CD4-positive, alpha-beta T cell treated with Interferon gamma for 1 hour (primary cell): ENCODE measurements around the gene MEF2B.
"Not testable (repeated sequence)": the region's sequence is repeated elsewhere in the genome, so short reads cannot be mapped to it uniquely, and the experiment has no call there.

ENCODE experiments used
- DNase-seq: peaks from one replicate; pipeline ENCODE4 v3.0.0-alpha.2; 2020

The MEF2B gene

DNA sequence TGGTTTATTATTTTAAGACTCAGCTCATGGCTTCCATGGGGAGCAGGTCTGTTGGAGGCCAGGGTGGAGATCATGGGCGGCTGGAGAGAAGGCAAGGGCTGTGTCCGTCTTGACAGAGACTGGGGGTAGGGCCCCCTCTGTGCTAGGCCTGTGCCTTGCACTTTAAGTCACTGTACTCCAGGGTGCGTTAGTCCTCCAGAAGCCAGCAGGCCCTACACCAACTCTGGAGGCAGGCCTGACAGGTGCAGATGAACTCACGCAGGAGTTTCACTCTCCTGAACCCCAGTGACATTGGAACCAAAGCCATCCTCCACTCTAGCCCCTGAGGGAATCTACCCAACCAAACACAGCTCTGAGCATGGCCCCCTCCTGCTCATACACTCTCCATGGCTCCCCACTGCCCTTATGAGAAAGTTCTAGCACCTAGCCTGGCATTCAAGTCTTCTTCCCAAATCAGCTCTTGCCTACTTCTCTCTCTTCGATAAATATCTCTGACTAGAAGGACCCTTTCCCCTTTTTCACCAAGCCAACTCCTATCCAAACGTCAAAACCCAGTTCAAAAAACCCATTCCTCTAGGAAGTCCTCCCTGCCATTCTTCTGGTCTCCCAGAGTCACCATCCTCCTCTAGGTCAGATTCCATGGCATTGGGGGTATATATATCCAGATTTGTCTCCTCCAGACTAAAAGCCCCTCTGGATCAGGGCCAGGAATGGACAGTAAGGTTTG is 15.1 kb downstream of the MEF2B start:
- DNase-seq: no peak

DNA sequence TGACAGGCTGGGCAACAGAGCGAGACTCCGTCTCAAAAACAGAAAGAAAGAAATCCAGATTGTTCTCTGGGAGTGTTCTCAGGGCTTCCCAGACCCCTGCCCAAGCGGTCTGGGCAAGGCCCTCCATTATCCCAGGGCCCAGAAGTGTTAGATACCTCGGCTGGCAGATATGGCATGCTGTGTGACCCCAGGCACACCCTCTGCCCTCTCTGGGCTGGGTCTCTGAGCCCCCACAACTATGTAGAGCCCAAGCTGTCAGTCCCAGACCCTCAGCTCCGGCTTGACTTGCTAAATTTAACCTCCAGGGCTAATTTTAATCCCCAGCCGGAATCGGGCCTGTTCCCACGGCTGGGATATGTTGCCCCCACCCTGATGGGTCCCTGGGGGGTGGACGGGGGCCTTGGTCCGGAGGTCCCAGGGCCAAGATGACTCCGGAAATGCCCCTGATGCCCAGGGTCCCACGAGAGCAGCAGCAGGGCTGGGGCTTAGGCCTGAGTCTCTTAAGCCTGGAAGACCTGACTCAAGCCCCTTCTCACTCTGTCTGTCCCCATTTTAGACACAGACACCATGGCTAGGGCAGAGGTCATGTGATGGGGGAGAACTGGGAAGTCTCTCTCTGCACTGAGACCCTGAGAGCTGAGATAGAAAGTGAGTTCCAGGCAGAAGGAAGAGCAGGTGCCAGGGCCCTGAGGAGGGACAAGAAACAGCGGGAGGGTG is 17.2 kb downstream of the MEF2B start:
- DNase-seq: no peak

DNA sequence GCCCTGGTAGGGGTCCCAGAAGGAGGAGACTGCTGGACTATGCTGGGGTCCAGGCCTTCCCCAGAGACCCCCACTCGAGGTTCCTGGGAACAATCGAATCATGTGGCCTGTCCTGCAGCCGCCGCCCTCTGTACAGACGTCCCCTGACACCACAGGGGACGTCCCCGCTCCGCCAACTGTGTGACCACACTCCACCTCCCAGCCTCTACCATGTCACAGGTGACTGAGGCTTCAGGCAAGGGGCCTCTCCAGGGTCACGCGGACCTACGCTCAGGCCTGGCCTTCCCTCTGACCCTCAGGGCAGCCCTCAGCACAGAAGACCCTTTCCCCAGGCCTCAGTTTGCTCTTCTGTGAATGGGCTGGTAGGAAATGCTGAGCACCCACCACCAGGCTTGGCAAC is 18.6 kb downstream of the MEF2B start:
- no peak for DNase-seq

DNA sequence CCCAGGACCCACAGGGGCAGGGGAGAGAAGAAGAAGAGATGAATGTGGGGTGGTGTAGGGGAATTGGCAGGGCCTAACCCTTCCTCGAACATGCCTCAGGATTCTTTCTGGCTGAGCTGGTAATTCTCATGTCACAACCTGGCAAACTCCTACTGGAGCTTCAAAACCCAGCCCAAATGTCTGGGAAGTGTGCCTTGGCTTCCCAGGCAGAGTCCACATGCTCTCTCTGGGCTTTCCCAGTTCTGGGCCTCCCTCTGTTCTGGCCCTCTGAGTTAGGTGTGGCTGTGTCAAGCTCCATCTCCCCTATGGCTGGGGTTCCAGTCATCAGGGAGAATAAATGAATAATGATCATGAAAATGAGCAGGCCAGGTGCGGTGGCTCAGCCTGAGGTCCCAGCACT is 20.6 kb downstream of the MEF2B start:
- no peak for DNase-seq

DNA sequence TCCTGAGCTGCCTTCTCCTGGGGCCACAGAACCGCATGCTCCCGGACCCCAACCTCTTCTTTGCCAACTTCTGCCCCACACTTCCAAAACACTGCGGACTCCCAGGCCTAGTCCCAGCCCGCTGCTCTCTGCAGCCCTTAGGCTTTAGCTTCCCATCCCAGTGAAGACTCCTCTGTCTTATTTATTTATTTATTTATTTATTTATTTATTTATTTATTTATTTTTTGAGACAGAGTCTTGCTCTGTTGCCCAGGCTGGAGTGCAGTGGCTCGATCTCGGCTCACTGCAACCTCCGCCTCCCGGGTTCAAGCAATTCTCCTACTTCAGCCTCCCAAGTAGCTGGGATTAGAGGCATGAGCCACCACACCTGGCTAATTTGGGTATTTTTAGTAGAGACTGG is 21.6 kb downstream of the MEF2B start:
- DNase-seq: not testable (repeated sequence)

DNA sequence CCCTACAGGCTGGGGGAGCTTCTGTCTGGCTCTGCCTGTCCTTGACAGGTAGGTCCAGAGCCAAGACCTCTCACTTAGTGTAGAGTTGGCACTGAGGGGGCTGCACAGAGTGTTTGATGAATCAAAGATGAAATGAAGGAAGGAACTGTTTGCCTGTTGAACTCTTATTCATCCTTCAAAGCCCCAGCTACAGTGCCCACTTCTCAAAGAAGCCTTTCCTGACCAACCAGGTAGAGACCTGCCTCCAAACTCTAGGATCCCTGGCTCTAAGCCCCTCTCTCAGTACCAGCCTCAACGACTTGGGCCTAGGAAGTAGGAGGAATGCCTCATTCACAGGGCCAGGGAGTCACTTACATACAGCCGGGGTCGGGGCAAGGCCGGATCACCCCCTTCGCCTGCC is 22.7 kb downstream of the MEF2B start:
- no peak for DNase-seq

DNA sequence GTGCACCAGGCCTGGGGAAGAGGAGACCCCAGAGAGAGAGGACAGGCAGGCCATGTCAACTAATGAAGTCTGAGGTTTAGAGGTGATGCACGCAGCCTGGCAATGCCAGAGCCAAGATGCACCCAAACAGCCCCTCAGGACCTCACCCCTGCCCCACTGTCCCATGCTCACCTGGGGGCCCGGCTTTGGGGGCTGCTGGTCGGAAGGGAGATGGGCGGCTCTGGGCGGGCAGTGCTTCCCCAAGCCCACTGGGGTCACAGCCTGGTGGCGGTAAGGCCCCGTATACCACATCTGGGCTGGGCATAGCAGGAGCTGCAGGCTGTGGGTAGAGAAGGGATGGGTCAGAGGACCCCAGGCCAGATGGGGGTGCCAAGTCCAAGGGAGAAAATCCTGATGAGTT is 23.2 kb downstream of the MEF2B start:
- no peak for DNase-seq

DNA sequence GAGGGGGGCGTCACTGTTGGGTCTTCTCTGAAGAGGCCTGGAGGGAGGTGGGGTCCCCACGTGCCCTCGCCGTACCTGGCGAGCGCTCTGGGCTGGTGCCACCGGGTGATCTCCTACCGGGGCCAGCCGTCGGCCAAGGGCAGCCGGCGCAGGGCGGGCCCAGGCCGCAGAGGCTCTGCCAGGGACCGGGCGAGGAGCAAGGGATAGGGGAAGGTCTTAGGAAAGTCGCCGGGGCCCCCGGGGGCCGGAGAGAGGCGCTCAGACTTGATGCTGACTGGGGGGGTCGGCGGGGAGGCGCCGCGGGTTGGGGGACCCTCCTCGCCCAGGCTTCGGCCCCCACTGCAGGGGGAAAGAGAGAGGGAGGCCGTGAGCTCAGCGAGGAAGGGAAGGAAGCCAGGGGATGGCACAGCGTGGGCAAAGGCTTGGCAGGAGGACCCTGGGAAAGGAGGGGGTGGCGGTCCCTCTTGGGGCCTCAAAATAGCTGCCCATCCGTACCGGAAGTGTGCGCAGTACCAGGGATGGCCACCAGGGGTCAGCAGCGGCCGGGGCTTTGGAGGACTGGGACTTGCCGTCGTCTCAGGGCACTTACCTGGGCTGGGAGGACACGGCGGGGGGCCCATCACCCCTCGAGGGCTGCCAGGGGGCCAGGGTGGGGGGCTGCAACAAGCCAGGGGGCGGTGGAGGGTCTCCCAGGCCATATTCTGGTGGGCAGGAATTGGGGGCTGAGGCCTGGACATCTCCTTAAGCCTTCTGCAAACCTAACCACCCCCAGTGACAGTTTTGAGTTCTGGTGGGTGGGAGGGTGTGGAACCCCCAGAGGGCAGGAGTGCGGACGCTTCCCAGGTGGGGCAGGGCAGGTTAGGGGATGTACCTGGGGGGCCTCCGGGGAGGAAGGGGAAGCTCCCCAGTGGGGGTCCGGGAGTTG is 24.1 kb downstream of the MEF2B start:
- peak; percentile 76 for DNase-seq

DNA sequence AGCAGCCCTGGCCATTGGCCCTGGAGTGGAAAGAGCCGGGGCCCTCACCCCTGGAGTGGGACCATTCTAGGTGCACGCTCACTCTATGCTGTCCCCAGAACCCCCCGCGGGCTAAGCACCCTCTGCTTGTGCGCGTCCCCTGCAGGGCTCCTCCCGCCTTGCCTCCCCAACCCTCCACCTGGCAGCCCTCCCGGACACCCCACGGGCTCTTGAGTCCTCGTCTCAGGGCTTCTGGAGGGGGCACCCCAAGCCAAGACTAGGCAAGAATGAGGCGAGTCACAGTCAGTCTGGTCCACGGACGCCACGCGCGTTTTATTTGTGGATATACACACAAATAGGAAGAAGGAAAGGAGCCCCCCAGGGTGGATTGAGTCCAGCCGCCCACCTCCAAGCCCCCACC is 24.8 kb downstream of the MEF2B start:
- no peak for DNase-seq

DNA sequence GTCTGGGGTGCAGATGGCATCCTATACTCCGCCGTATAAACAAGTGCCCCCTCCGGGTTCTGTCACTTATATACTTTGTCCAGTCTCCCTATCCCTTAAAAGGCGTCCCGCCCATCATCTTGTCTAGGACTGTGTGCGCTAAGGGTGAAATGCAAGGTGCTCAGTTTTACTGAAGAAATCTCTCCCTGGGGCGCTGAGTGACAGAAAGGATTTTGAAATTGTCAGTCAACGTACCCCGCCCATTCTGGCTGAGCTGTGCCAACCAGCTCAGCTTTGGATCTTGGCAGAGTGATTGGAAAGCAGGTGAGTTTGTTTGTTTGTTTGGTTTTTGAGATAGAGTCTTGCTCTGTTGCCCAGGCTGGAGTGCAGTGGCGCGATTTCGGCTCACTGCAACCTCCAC is 27.7 kb downstream of the MEF2B start:
- DNase-seq: no peak

DNA sequence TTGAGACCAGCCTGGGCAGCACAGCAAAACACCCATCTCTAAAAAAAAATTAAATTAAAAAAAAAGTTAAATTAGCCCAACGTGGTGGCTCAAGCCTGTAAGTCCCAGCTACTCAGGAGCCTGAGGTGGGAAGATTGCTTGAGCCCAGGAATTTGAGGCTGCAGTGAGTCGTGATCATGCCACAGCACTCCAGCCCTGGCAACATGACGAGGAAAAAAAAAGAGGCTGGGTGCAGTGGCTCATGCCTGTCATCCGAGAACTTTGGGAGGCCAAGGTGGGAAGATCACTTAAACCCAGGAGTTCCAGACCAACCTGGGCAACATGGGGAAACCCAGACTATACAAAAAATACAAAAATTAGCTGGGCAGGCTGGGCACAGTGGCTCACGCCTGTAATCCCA is 29.6 kb downstream of the MEF2B start:
- DNase-seq: no peak

DNA sequence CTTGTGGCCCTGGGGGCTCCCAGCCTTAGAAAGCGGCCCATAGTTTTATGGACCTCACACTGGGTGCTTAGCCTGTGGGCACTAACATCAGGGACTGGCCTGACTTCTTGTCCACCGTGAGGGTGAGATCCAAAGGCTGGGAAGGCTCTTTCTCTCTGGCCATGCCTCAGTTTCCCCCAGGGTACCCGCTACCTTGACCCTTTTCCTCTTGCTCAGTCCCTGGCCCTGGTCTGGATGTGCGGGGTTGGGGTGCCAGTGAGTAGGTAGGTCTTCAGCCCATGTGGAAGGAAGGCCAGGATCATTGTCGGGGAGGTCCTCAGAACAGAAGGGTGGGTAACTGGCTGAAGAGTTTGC is 30.2 kb downstream of the MEF2B start:
- DNase-seq: no peak

DNA sequence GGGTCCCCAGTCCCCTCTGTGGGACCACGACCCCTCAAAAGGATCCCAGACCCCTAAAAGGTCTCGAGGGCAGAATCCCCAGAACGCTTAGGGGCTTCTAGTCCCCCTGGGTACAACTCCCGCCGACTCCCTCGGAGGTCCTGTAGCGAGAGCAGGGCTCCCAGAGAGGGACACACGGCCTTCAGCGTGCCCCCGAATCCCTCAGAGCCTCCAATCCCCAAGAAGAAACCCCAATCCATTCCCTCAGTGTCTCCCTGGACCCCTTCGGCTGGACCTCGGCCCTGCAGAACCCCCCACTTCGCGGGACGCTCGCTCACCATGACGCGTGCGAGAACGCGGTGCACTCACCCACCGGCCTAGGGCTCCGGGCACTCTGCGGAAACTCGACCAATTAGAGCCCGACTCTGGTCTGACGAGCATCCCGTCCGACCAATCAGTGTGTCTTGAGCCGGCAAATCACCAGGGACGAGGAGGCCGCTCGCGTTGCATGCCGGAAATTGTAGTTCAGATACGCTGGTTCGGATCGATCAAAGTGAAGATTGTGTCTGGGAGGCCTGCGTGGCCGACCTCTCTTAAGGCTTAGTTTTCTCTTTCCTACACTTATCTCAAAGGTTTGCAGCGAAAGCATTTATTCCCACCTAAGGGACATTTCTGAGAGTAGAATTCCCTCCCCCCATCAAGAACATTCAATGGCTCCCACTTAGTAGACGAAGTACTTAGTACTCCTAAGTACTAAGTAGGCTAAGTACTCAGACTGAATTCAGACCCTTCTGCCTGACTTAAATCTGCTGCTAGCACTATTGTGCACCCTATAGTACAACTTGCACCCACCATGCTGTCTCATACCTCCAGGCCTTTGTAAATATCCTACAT is 31.7 kb downstream of the MEF2B start, which contains the start of gene TMEM161A:
TSS of gene TMEM161A (minus strand) at position 370 of the 873 bp plus-strand sequence. CDS start at position 320, 50 bp downstream.
- peak; percentile 96 for DNase-seq

DNA sequence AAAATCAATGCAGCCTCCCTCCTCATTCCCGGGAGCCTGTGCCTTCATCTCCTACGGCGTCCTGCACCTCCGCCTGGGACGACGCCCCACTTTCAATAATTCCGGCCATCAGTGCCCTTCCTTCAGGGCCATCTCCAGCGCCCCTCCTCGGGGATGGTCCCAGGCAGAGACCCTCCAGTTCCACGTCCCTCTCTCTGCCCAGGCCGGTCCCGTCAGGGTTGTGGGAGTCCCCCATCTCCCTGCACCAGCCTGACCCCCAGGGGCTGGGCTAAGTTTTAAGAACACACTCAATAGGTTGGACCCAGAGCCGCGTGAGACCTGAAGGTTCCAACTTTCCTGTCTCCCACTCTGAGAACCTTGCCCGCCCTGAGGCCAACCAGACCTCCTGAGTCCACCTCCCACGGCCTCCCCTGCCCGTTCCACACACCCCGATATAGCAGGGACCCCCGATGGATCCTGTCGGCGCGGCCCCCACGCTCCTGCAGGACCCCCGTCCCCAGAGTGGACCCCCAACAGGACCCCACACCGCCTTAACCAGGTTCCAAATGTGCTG is 32.4 kb downstream of the MEF2B start:
- no peak for DNase-seq

DNA sequence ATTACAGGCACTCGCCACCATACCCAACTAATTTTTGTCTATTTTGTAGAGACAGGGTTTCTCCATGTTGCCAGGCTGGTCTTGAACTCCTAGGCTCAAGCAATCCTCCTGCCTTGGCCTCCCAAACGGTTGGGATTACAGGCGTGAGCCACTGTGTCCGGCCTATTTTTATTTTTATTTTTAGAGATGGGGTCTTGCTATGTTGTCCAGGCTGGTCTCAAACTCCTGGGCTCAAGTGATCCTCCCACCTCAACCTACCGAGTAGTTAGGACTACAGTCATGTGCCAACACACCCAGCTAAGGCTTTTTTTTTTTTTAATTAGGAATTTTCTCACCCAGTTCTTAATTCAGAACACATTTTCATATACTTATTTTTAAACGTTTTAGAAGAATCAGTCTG is 34.4 kb downstream of the MEF2B start:
- DNase-seq: not testable (repeated sequence)

DNA sequence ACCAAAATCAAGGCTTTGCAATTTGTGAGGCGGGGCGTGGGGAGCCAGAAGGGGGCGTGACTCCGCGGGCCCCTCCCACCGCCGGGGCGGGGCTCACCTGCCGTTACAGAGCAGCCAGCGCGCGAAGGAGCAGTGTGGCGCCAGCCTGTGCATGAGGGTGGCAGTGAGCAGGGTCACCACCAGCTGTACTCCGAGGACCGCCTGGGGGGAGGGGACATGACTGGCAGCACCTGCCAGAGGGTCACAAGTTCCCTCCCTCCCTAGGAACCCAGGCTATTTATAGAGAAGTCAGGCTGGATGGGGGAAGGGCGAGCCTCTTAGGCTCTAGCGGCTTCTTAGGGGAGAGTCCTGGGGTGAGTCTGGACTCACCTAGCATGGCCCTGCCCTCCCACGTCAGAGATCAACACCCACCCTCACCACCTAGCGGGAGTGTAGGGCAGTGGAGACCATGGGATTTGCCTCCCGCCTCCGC is 35.3 kb downstream of the MEF2B start:
- DNase-seq: peak; percentile 42

DNA sequence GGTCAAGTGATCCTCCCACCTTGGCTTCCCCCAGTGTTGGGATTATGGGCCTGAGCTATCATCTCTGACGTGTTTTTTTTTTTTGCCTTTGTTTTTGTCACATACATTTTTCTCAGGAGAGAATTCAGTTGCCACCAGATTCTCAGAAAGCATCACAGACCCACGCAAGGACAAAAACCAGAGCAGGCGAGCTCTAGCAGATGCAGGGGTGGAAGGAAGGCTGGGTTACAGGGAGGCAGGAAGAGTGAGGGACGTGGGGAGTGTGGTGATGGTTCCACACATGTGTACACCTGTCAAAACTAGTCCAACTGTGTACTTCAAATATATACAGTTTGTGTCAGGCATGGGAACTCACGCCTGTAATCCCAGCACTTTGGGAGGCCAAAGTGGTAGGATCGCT is 36.1 kb downstream of the MEF2B start:
- DNase-seq: no peak

DNA sequence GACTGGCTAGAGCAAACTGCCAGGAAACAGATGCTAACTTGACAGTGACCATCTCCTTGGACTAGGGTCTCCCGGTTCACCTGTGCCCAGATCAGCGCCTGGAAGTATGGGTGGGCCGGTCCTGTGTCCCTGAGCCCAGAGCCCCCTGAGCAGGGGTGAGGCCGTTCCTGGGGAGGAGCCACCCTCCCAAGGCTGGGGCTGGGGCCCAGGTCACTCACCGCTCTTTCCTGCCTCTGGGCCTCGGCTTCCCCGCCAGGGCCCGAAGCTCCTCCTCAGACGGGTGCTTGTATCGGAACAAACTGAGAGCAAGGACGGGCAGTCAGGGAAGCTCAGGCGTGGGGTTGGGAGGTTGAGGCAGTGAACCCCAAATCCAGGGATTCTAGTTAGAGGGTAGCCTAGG is 37.2 kb downstream of the MEF2B start:
- no peak for DNase-seq

DNA sequence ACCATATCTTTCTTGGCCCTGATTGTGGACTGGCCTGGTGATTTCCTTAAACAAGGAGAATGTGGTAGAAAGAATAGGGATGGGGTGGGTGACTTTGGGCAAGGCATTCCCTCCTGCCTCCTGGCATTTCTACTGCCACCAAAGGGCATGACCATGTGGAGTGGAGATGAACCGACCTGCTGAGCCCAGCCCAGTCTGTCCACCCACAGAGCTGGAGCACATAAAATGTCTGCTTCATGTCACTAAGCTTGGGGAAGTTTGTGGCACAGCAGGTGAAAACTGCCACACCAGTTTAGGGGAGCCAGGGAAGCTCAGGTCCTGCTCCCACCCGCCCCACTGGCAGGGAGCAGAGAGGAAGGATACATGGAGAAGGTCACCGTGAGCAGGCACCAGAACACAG is 38.1 kb downstream of the MEF2B start:
- DNase-seq: no peak

DNA sequence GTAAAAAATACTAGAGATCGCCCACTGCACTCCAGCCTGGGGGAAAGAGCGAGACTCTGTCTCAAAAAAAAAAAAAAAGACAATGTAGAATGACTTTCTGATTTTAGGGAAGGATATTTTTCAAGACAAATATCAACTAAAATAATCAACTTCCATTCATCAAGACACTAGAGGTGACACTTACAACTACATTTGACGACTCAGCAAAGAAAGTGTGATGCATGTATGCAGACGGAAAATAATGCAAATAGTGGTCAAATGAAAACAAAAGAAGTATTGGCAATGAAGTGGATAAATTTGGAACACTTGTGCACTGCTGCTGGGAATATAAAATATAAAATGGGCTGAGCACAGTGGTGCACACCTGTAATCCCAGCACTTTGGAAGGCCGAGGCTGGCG is 44.0 kb downstream of the MEF2B start:
- DNase-seq: no peak

DNA sequence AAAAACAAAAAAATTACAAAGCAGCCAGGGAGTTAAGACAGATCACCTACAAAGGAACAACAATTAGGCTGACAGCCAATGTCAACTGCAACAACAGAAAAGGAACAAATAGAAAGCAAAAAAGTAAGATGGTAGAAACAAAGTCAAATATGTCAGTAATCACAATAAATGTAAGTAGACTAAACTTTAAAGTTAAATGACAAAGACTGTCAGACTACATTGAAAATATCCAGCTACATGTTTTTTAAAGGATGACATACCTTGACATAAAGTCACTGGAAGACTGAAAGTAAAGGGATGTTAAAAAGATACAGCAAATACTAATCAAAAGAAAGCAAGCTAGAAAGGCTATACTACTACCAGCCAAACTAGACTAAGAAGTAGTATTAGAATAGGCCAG is 46.7 kb downstream of the MEF2B start:
- DNase-seq: no peak

DNA sequence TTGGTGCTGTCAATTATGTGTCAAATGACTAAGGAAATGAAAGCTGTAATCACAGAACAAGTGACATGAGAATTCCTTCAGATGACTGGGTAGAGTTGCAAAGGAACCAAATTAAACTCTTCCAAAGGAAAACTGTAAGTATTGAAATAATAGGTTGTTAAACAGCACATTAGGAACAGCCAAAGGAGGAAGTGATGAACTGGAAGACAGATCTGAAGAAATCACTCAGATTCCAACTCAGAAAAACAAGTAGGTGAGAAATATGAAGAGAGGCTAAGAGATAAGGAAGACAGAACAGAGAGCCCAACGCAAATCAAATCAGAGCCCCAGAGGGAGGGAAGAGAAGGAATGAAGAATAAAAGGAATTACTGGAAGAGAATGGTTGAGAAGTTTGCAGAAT is 47.2 kb downstream of the MEF2B start:
- DNase-seq: no peak
